RWPE1 (cell line): ENCODE measurements around the gene CEACAM6.

Source experiments
- CTCF ChIA-PET: fragments of 350-600 bp; sonication (Branson Sonifier 250); formaldehyde crosslinking; extraction: SDS; loops from one replicate; lab custom pipeline; 2021; lab: Yijun Ruan, JAX
- POLR2A ChIA-PET: fragments of 400-600 bp; formaldehyde crosslinking; extraction: SDS; loops from one replicate; lab custom pipeline; 2020; ENCODE audit warnings: antibody characterized with exemption; ENCODE audit not compliant: low non-redundant PET; lab: Yijun Ruan, JAX
- DNase-seq: peaks from one replicate; pipeline ENCODE4 v3.0.0; 2012; ENCODE audit warnings: low spot score
- H3K27ac ChIP-seq: fragments of 450-650 bp; 2 replicates; pipeline ENCODE4 v1.5.1; 2017
- TF ChIP-seq, protein P1 (sequence below): fragments of 450-650 bp; conservative IDR thresholded peaks from 2 replicates; pipeline ENCODE4 v1.5.1; 2017; ENCODE audit warnings: low read depth, mild to moderate bottlenecking

CEACAM6 gene

DNA sequence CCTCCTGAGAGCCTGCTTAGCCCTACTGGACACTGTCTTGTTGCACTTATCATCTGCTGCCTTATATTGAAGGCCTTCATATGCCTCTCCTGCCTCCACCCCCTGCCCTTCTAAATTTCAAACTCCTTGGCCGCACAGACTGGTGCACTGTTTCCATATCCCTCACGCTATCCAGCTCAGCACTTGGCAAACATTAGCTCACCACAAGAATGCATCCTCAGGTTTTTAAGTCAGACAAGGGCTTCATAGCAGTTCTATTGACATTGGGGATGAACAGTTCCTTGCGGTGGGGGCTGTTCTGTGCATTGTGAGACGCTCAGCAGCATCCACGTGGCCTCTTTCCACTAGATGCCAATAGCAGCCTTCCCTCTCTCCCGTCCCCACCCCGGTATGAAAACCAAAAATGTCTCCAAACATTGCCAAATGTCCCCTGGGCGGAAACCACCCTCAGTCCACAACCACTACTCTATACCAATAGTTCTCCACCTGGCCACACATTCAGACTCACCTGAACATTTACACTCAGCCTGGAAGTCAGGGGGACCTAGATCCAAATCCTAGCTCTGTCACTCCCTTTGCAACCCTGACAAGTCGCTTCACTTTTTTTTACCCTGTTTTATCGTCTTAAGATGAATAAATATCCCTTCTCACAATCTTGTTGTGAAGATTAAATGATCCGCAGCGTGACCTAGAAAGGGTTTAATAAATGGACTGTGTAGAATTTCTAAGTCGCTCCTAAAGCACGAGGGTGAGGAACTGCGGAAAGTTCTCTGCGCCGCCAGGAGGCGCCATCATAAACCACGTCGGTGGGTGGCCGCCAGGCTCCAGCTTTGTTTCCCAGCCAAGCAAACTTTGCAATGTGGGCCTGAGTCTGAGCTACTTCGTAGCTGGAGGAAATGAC is 37.4 kb downstream of the CEACAM6 start:
- no peak for DNase-seq
- TF ChIP-seq, protein P1, sequence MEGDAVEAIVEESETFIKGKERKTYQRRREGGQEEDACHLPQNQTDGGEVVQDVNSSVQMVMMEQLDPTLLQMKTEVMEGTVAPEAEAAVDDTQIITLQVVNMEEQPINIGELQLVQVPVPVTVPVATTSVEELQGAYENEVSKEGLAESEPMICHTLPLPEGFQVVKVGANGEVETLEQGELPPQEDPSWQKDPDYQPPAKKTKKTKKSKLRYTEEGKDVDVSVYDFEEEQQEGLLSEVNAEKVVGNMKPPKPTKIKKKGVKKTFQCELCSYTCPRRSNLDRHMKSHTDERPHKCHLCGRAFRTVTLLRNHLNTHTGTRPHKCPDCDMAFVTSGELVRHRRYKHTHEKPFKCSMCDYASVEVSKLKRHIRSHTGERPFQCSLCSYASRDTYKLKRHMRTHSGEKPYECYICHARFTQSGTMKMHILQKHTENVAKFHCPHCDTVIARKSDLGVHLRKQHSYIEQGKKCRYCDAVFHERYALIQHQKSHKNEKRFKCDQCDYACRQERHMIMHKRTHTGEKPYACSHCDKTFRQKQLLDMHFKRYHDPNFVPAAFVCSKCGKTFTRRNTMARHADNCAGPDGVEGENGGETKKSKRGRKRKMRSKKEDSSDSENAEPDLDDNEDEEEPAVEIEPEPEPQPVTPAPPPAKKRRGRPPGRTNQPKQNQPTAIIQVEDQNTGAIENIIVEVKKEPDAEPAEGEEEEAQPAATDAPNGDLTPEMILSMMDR = 0 out of 2 replicates have a peak, but pooled peaks have one; percentile 24
- no peak overlapping the region for H3K27ac ChIP-seq
- POLR2A ChIA-PET = no interaction called here
- CTCF ChIA-PET = interaction anchor here (0.6 to 2.1 kb wide), 14 partner anchors 8 to 977 kb away, joined by 3 to 12 read pairs (median 4); no protein-coding TSS in a partner anchor

DNA sequence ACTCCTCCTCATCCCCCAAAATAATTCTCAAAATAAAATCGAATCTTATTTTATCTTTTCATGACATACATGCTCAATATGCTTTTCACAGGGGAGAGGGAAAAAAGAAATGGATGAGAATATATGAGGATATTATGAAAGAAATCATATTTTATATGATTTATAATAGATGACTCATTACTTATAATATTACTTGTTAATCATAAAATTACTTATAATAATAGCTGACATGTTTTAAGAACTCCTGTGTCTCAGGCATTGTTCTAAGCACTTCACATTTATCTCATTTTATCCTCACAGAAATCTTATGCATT is 38.0 kb downstream of the CEACAM6 start:
- POLR2A ChIA-PET = no interaction called here
- no peak overlapping the region for H3K27ac ChIP-seq
- TF ChIP-seq, protein P1 = 0 out of 2 replicates have a peak, but pooled peaks have one; percentile 2
- CTCF ChIA-PET = interaction anchor here (0.6 to 2.1 kb wide), 13 partner anchors 9 to 1462 kb away, joined by 3 to 12 read pairs (median 4); no protein-coding TSS in a partner anchor
- no peak for DNase-seq

DNA sequence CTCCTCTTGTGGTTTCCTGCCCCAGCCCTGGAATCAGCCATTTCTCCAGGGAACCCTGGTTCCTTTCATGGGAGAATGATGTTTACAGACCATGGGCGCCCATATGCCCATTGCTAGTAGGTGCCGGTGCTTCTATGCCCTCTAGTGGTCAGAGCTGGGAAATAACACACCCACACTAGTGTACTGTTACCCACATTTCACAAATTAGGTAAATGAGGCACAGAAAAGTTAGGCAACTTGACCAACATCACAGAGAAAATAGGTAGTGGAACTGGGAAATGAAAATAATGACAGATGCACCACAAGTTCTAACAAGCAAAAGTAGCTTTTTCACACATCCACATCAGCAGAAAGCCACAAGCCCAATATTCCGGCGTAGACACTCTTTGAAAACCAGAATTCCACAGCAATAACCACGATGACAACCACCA is 39.7 kb downstream of the CEACAM6 start:
- ChIA-PET POLR2A (no interaction called here), CTCF (interaction anchor here (0.5 to 1.5 kb wide), 16 partner anchors 11 to 1849 kb away, joined by 3 to 9 read pairs (median 3); no protein-coding TSS in a partner anchor)
- no peak overlapping the region for H3K27ac ChIP-seq
- DNase-seq = no peak
- TF ChIP-seq, protein P1 = peak; percentile 90

DNA sequence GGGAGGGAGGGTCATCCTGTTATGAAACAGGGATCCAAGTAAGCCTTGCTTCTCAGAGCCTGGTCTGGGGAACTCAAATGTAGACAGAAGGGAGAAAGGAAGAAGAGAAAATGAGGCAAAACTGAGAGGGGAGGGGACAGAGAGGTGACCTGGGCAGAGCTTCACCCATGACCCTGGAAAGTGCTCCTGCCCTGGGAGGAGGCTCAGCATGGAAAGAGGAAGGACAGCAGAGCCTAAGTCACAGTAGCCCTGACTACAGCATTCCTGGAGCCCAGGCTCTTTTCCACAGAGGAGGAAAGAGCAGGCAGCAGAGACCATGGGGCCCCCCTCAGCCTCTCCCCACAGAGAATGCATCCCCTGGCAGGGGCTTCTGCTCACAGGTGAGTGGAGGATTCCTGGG is 41.0 kb downstream of the CEACAM6 start, which contains the start of gene CEACAM3:
Gene CEACAM3 (plus strand): TSS at position 226 of the 400 bp plus-strand sequence. CDS start 91 bp downstream, at position 317.
- ChIA-PET CTCF (interaction anchor here (0.5 to 0.9 kb wide), 4 partner anchors 24 to 157 kb away, joined by 3 to 5 read pairs (median 3); no protein-coding TSS in a partner anchor), POLR2A (no interaction called here)
- no peak within 1 kb of the TSS for H3K27ac ChIP-seq
- no peak for DNase-seq
- TF ChIP-seq, protein P1 = no peak

DNA sequence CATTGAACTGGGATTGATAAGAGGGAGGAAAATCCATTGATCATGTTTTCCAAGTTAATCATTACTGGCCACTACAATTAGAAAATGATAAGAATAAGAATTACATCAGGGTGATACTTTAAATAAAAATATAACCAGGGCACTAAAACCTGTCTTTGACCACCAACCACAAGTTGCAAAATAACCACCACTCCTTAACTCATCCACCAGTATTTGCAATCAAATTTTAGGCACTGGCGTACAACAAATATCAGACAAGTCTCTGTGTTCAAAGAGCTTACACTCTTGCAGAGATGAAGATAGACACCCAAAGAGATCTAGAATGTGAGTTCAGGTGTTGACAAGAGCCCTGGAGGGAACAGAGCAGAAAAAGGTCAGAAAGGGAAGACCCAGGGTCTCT is 41.6 kb downstream of the CEACAM6 start:
- POLR2A ChIA-PET = no interaction called here
- TF ChIP-seq, protein P1 = no peak
- CTCF ChIA-PET = interaction anchor here (0.7 kb wide), 1 partner anchor 97 kb away, joined by 3 read pairs; no protein-coding TSS in a partner anchor
- no peak for DNase-seq
- H3K27ac ChIP-seq = no peak overlapping the region

DNA sequence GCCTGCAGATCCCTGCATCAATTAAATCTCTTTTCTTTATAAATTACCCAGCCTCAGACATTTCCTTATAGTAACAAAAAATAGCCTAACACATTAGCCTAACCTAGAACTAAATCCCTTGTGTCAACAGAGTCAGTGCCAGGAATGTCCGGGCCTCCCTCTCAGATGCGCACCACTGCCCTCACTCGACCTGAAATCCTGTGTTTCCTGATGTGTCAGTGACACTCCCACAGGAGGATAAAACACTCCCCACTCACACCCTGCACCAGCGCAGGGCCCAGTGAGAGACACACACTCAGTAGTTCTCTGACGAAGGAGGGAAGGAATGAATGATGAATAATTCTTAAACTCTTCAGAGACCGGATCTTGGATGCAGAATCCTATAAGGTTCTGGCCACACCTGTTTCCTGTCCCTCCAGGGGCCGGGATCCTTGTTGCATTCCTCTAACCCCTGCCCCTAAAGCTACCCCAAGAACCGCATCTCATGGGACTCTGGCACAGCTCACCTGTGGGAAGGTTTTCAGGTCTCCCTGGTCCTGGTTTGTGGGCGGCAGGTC is 44.2 kb downstream of the CEACAM6 start:
- POLR2A ChIA-PET = no interaction called here
- DNase-seq = no peak
- CTCF ChIA-PET = no interaction called here
- no peak overlapping the region for H3K27ac ChIP-seq
- TF ChIP-seq, protein P1 = no peak
